Stimulated activated CD4-positive, alpha-beta T cell treated with anti-CD3 and anti-CD28 coated beads, Interleukin-12 subunit alpha, Interleukin-12 subunit beta, amount 100 ng/mL, for 4 hours (primary cell): ENCODE measurements around the gene NSDHL.
"Not testable (repeated sequence)": the region's sequence is repeated elsewhere in the genome, so short reads cannot be mapped to it uniquely, and the experiment has no call there.

Experiments used
- DNase-seq: peaks from one replicate; pipeline ENCODE4 v3.0.0-alpha.2; 2020

The NSDHL gene

GRCh38 chrX:152895724-152896420 is 65.0 kb downstream of the NSDHL start:
- DNase-seq: no peak

GRCh38 chrX:152896450-152896849 is 65.6 kb downstream of the NSDHL start:
- no peak for DNase-seq

- no peak for DNase-seq
Measured at GRCh38 chrX:152897222-152898131, 66.6 kb downstream of the NSDHL start, which contains the start of gene ZNF185. Gene ZNF185 (plus strand): TSS chrX:152898067. CDS start chrX:152914490, 16,423 bp downstream.

GRCh38 chrX:152898442-152898841 is 67.6 kb downstream of the NSDHL start:
- DNase-seq: no peak

- no peak for DNase-seq
Measured at GRCh38 chrX:152899111-152899873, 68.4 kb downstream of the NSDHL start.

- no peak for DNase-seq
Measured at GRCh38 chrX:152899874-152900719, 69.2 kb downstream of the NSDHL start.

GRCh38 chrX:152900937-152901445 is 70.1 kb downstream of the NSDHL start:
- no peak for DNase-seq

GRCh38 chrX:152901816-152902501 is 71.1 kb downstream of the NSDHL start:
- no peak for DNase-seq

- no peak for DNase-seq
Measured at GRCh38 chrX:152902502-152902820, 71.6 kb downstream of the NSDHL start.

GRCh38 chrX:152903589-152903988 is 72.7 kb downstream of the NSDHL start:
- DNase-seq: no peak

GRCh38 chrX:152904151-152905080 is 73.6 kb downstream of the NSDHL start:
- peak; percentile 20 for DNase-seq

GRCh38 chrX:152905081-152905420 is 74.2 kb downstream of the NSDHL start:
- DNase-seq: no peak

- DNase-seq: no peak
Measured at GRCh38 chrX:152907084-152907651, 76.3 kb downstream of the NSDHL start.

GRCh38 chrX:152908486-152908885 is 77.6 kb downstream of the NSDHL start:
- no peak for DNase-seq

- not testable (repeated sequence) for DNase-seq
Measured at GRCh38 chrX:152910018-152910417, 79.2 kb downstream of the NSDHL start.

GRCh38 chrX:152912106-152912505 is 81.2 kb downstream of the NSDHL start:
- no peak for DNase-seq

- no peak for DNase-seq
Measured at GRCh38 chrX:152912641-152913040, 81.8 kb downstream of the NSDHL start.

- no peak for DNase-seq
Measured at GRCh38 chrX:152913346-152913745, 82.5 kb downstream of the NSDHL start.

GRCh38 chrX:152913910-152914309 is 83.0 kb downstream of the NSDHL start:
- DNase-seq: no peak
